NCI-H2081 treated with DMSO at 0.1 percent for 48 hours (cell line): Measurements from ENCODE around the gene LRFN5.
"Not testable (repeated sequence)": the region's sequence is repeated elsewhere in the genome, so short reads cannot be mapped to it uniquely, and the experiment has no call there.

Source experiments
- DNase-seq: peaks from one replicate; lab custom pipeline; 2025; lab: John Stamatoyannopoulos, UW

Gene LRFN5

GRCh38 chr14:41636492-41637392, 30.1 kb downstream of the LRFN5 start:
- no peak for DNase-seq

- no peak for DNase-seq
Observed at GRCh38 chr14:41641690-41642089, 35.0 kb downstream of the LRFN5 start.

GRCh38 chr14:41642367-41642766, 35.7 kb downstream of the LRFN5 start:
- DNase-seq = no peak

GRCh38 chr14:41642789-41643188, 36.1 kb downstream of the LRFN5 start:
- no peak for DNase-seq

GRCh38 chr14:41644606-41645005, 37.9 kb downstream of the LRFN5 start:
- no peak for DNase-seq

- DNase-seq = no peak
Observed at GRCh38 chr14:41650802-41651201, 44.1 kb downstream of the LRFN5 start.

- DNase-seq = no peak
Observed at GRCh38 chr14:41654196-41654595, 47.5 kb downstream of the LRFN5 start.

- DNase-seq = no peak
Observed at GRCh38 chr14:41662780-41663472, 56.2 kb downstream of the LRFN5 start.

GRCh38 chr14:41663473-41663850, 56.8 kb downstream of the LRFN5 start:
- no peak for DNase-seq

GRCh38 chr14:41666301-41666700, 59.6 kb downstream of the LRFN5 start:
- no peak for DNase-seq

- no peak for DNase-seq
Observed at GRCh38 chr14:41668356-41668755, 61.7 kb downstream of the LRFN5 start.

GRCh38 chr14:41673601-41674000, 66.9 kb downstream of the LRFN5 start:
- not testable (repeated sequence) for DNase-seq

GRCh38 chr14:41674511-41674971, 67.9 kb downstream of the LRFN5 start:
- not testable (repeated sequence) for DNase-seq

GRCh38 chr14:41699486-41699885, 92.8 kb downstream of the LRFN5 start:
- no peak for DNase-seq

GRCh38 chr14:41718477-41719166, 111.9 kb downstream of the LRFN5 start:
- DNase-seq = peak; percentile 8

GRCh38 chr14:41739203-41739602, 132.5 kb downstream of the LRFN5 start:
- no peak for DNase-seq

GRCh38 chr14:41743140-41743539, 136.5 kb downstream of the LRFN5 start:
- DNase-seq = no peak

- DNase-seq = no peak
Observed at GRCh38 chr14:41749429-41749828, 142.8 kb downstream of the LRFN5 start.

- DNase-seq = not testable (repeated sequence)
Observed at GRCh38 chr14:41750575-41750974, 143.9 kb downstream of the LRFN5 start.

GRCh38 chr14:41758011-41758665, 151.5 kb downstream of the LRFN5 start:
- no peak for DNase-seq

GRCh38 chr14:41761204-41761603, 154.5 kb downstream of the LRFN5 start:
- DNase-seq = no peak

- DNase-seq = no peak
Observed at GRCh38 chr14:41766772-41767171, 160.1 kb downstream of the LRFN5 start.
